NCI-H1105 (cell line): Measurements from ENCODE around the gene LYZL4.

ENCODE experiments used
- DNase-seq: peaks from one replicate; lab custom pipeline; 2025; lab: John Stamatoyannopoulos, UW

Gene LYZL4

GRCh38 chr3:42371776-42372175 lies 38.6 kb downstream of the LYZL4 start:
- DNase-seq, result no peak

GRCh38 chr3:42369832-42370231 lies 40.6 kb downstream of the LYZL4 start:
- DNase-seq, result no peak

- DNase-seq, result peak; percentile 2
Observed at GRCh38 chr3:42369304-42369703, 41.1 kb downstream of the LYZL4 start.

GRCh38 chr3:42368861-42369260 lies 41.5 kb downstream of the LYZL4 start:
- no peak for DNase-seq

- no peak for DNase-seq
Observed at GRCh38 chr3:42367903-42368302, 42.5 kb downstream of the LYZL4 start.

GRCh38 chr3:42366550-42366949 lies 43.9 kb downstream of the LYZL4 start:
- no peak for DNase-seq

- no peak for DNase-seq
Observed at GRCh38 chr3:42357335-42357734, 53.1 kb downstream of the LYZL4 start.

GRCh38 chr3:42355612-42356011 lies 54.8 kb downstream of the LYZL4 start:
- DNase-seq, result no peak

- DNase-seq, result no peak
Observed at GRCh38 chr3:42353631-42354030, 56.8 kb downstream of the LYZL4 start.

- DNase-seq, result no peak
Observed at GRCh38 chr3:42351207-42351606, 59.2 kb downstream of the LYZL4 start.

GRCh38 chr3:42349765-42350594 lies 60.4 kb downstream of the LYZL4 start:
- no peak for DNase-seq

GRCh38 chr3:42347928-42348327 lies 62.5 kb downstream of the LYZL4 start:
- DNase-seq, result no peak
